HL-60 (cell line): ENCODE measurements around the gene NKX2-1.

Source experiments
- DNase-seq, 2 experiments: peaks; one replicate each; pipeline ENCODE4 v3.0.0-alpha.2; 2010 to 2020; ENCODE audit warnings: low read depth in 1 of 2, low spot score in 1 of 2
- H3K27ac ChIP-seq: fragments of 250-450 bp; sonication (Bioruptor Pico); replicated peaks from 2 replicates; pipeline ENCODE4 v1.5.1; 2020; ENCODE audit warnings: mild to moderate bottlenecking, moderate library complexity
- H3K27me3 ChIP-seq: fragments of 250-450 bp; sonication (Bioruptor Pico); 2 replicates; pipeline ENCODE4 v1.5.1; 2021; ENCODE audit warnings: mild to moderate bottlenecking, moderate library complexity; ENCODE audit not compliant: insufficient read depth, poor library complexity, severe bottlenecking
- H3K4me3 ChIP-seq: replicated peaks from 2 replicates; pipeline ENCODE4 v1.5.1; 2011; ENCODE audit warnings: mild to moderate bottlenecking, control low read depth, low read length; ENCODE audit not compliant: insufficient read depth
- CTCF ChIP-seq: IDR thresholded peaks from one replicate; pipeline ENCODE4 v1.5.1; 2011; ENCODE audit warnings: low read length, control low read depth, inconsistent platforms; ENCODE audit not compliant: insufficient read depth
- GABPA ChIP-seq: IDR thresholded peaks from 2 replicates; pipeline ENCODE4 v1.6.1; 2012; ENCODE audit warnings: low read depth
- POLR2AphosphoS5 ChIP-seq: IDR thresholded peaks from 2 replicates; pipeline ENCODE4 v1.6.1; 2012; ENCODE audit warnings: low read depth
- REST ChIP-seq: IDR thresholded peaks from 2 replicates; pipeline ENCODE4 v1.6.1; 2012; ENCODE audit warnings: low read depth; ENCODE audit not compliant: insufficient replicate concordance
- SPI1 ChIP-seq: IDR thresholded peaks from 2 replicates; pipeline ENCODE4 v1.6.1; 2012; ENCODE audit warnings: low read depth, mild to moderate bottlenecking, borderline replicate concordance

NKX2-1 gene

GRCh38 chr14:36522972-36523715 lies 3.1 kb upstream of the NKX2-1 start:
- no peak overlapping the region for H3K27ac ChIP-seq
- H3K4me3 ChIP-seq: no peak overlapping the region
- TF ChIP-seq SPI1 (no peak), GABPA (no peak), REST (no peak), CTCF (no peak), POLR2AphosphoS5 (no peak)
- peaks cover 84% of the 10 kb centered on the region for H3K27me3 ChIP-seq
- DNase-seq: no peak

- no peak for TF ChIP-seq REST
- TF ChIP-seq CTCF: no peak
- no peak for TF ChIP-seq POLR2AphosphoS5
- TF ChIP-seq GABPA: no peak
- TF ChIP-seq SPI1: no peak
- DNase-seq: no peak
- no peak overlapping the region for H3K27ac ChIP-seq
- peaks cover 87% of the 10 kb centered on the region for H3K27me3 ChIP-seq
- H3K4me3 ChIP-seq: no peak overlapping the region
Observed at GRCh38 chr14:36522347-36522971, 2.4 kb upstream of the NKX2-1 start.

- no peak for TF ChIP-seq REST
- TF ChIP-seq SPI1: no peak
- TF ChIP-seq POLR2AphosphoS5: no peak
- no peak for TF ChIP-seq CTCF
- no peak for TF ChIP-seq GABPA
- no peak for DNase-seq
- Histone ChIP-seq H3K4me3 (no peak overlapping the region), H3K27ac (no peak overlapping the region), H3K27me3 (peaks cover 87% of the 10 kb centered on the region)
Observed at GRCh38 chr14:36521598-36522345, 1.7 kb upstream of the NKX2-1 start.
